HFFc6 (cell line): ENCODE data around the gene LATS2. TPM values are rescaled to one million over a fixed set of nuclear protein-coding genes. Genes with fewer than 3 reads are reported as not detected.

Experiments used
- DNase-seq: peaks from one replicate; pipeline ENCODE4 v3.0.0-alpha.2; 2018
- H3K27ac Mint-ChIP-seq: 2 replicates; pipeline ENCODE4 v1.8.0; 2020; ENCODE audit warnings: mild to moderate bottlenecking, mixed read lengths
- H3K27me3 Mint-ChIP-seq: 2 replicates; pipeline ENCODE4 v1.8.0; 2021; ENCODE audit warnings: mild to moderate bottlenecking, moderate library complexity, mixed read lengths; ENCODE audit not compliant: insufficient read depth
- H3K36me3 Mint-ChIP-seq: 2 replicates; pipeline ENCODE4 v1.8.0; 2021; ENCODE audit warnings: low read depth, mixed read lengths
- H3K4me1 Mint-ChIP-seq: 2 replicates; pipeline ENCODE4 v1.8.0; 2020; ENCODE audit warnings: low read depth, mixed read lengths
- H3K4me3 Mint-ChIP-seq: 2 replicates; pipeline ENCODE4 v1.8.0; 2020; ENCODE audit warnings: mild to moderate bottlenecking, moderate library complexity, mixed read lengths
- H3K9me3 Mint-ChIP-seq: 2 replicates; pipeline ENCODE4 v1.8.0; 2020; ENCODE audit warnings: mild to moderate bottlenecking, mixed read lengths
- CTCF ChIP-seq: fragments of 200-600 bp; sonication (generic); IDR thresholded peaks from 2 replicates; pipeline ENCODE4 v1.5.0; 2021; ENCODE audit warnings: antibody characterized with exemption, mild to moderate bottlenecking
- total RNA-seq, 6 experiments: library from RNA; stranded (reverse); fragmentation: NEBNext Ultra II Directional; extraction: Animal tissue kit (Norgen Biotek cat#: 25700); gene quantifications; 2 replicates in 1 of 6; 3 replicates in 5 of 6; pipeline ENCODE4 v1.2.3, GENCODE V29; 2021

Gene LATS2
- total RNA-seq, 6 experiments from 2014 or later = 43.5 to 54.8 (median 44.9) TPM

GRCh38 chr13:21011378-21011777 lies 50.0 kb downstream of the LATS2 start:
- no peak for TF ChIP-seq CTCF
- H3K27ac Mint-ChIP-seq = peak overlapping the region; percentile 34; the same call in 1 of the 2 replicates
- peaks cover 79% of the 10 kb centered on the region for H3K4me1 Mint-ChIP-seq
- no peaks in the 10 kb centered on the region; the same call in none of the 2 replicates for H3K27me3 Mint-ChIP-seq
- H3K9me3 Mint-ChIP-seq = no peaks in the 10 kb centered on the region
- H3K36me3 Mint-ChIP-seq = peaks cover 38% of the 10 kb centered on the region
- no peak for DNase-seq
- H3K4me3 Mint-ChIP-seq = 0 out of 2 replicates have a peak overlapping the region, but pooled peaks have one; percentile 5

DNA sequence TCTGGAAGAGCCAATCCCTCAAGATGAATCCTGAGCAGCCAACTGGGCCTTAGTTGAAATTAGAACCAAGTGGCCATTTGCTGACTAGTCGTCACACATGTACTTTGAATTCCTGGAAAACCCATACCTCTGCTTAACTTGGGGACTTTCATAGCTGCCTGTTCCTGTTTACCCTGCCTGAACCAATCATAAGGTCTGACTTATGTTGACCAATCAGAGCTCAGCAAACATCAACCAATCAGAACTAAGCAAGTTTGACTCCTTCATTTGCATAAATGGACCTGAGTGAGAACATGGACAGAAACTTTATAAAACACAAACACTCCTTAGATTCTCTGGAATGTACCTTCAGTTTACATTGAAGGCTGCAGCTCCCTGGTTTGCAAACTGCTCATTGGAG lies 50.8 kb downstream of the LATS2 start:
- Mint-ChIP-seq H3K4me3 (no peak overlapping the region; the same call in 1 of the 2 replicates), H3K36me3 (peaks cover 37% of the 10 kb centered on the region), H3K27me3 (no peaks in the 10 kb centered on the region; the same call in none of the 2 replicates), H3K9me3 (no peaks in the 10 kb centered on the region), H3K4me1 (peaks cover 78% of the 10 kb centered on the region), H3K27ac (no peak overlapping the region)
- no peak for DNase-seq
- no peak for TF ChIP-seq CTCF

GRCh38 chr13:21009036-21009435 lies 52.4 kb downstream of the LATS2 start:
- Mint-ChIP-seq H3K4me1 (peaks cover 72% of the 10 kb centered on the region), H3K27ac (no peak overlapping the region), H3K27me3 (peaks cover 2% of the 10 kb centered on the region; the same call in 1 of the 2 replicates), H3K9me3 (no peaks in the 10 kb centered on the region), H3K36me3 (peaks cover 45% of the 10 kb centered on the region), H3K4me3 (no peak overlapping the region)
- no peak for DNase-seq
- no peak for TF ChIP-seq CTCF

GRCh38 chr13:21008026-21008425 lies 53.4 kb downstream of the LATS2 start:
- Mint-ChIP-seq H3K27me3 (peaks cover 2% of the 10 kb centered on the region; the same call in 1 of the 2 replicates), H3K36me3 (peaks cover 45% of the 10 kb centered on the region), H3K27ac (no peak overlapping the region), H3K9me3 (no peaks in the 10 kb centered on the region), H3K4me3 (no peak overlapping the region), H3K4me1 (peaks cover 62% of the 10 kb centered on the region)
- no peak for DNase-seq
- TF ChIP-seq CTCF = no peak

GRCh38 chr13:21006141-21007005 lies 55.0 kb downstream of the LATS2 start:
- Mint-ChIP-seq H3K9me3 (peaks cover 2% of the 10 kb centered on the region), H3K4me1 (peaks cover 45% of the 10 kb centered on the region), H3K36me3 (peaks cover 43% of the 10 kb centered on the region), H3K27ac (0 out of 2 replicates have a peak overlapping the region, but pooled peaks have one; percentile 18), H3K27me3 (peaks cover 2% of the 10 kb centered on the region; the same call in 1 of the 2 replicates), H3K4me3 (no peak overlapping the region)
- no peak for TF ChIP-seq CTCF
- no peak for DNase-seq
